Pons (tissue), 1 donor: ENCODE results near the gene CCDC27.

Experiments
- DNase-seq: peaks from one replicate; pipeline ENCODE4 v3.0.0-alpha.2; 2016; ENCODE audit warnings: low spot score

The CCDC27 gene

GRCh38 chr1:3752400-3752945 is at the start of gene CCDC27:
CCDC27 (plus strand) TSS chr1:3752450; CDS start chr1:3752482, 32 bp downstream.
- DNase-seq: no peak

GRCh38 chr1:3702528-3702927 is 49.7 kb upstream of the CCDC27 start:
- no peak for DNase-seq

GRCh38 chr1:3702990-3703728 is 49.1 kb upstream of the CCDC27 start:
- DNase-seq: no peak

GRCh38 chr1:3703786-3704371 is 48.4 kb upstream of the CCDC27 start:
- no peak for DNase-seq

GRCh38 chr1:3705341-3705950 is 46.8 kb upstream of the CCDC27 start:
- DNase-seq: no peak

GRCh38 chr1:3706651-3707297 is 45.5 kb upstream of the CCDC27 start:
- no peak for DNase-seq

- DNase-seq: no peak
These were observed 44.8 kb upstream of the CCDC27 start for GRCh38 chr1:3707298-3707938.

- DNase-seq: no peak
These were observed 44.3 kb upstream of the CCDC27 start for GRCh38 chr1:3707939-3708328.

- DNase-seq: no peak
These were observed 43.5 kb upstream of the CCDC27 start for GRCh38 chr1:3708791-3709190.

- no peak for DNase-seq
These were observed 42.0 kb upstream of the CCDC27 start for GRCh38 chr1:3710251-3710650.

GRCh38 chr1:3711381-3711779 is 40.9 kb upstream of the CCDC27 start:
- no peak for DNase-seq

- DNase-seq: no peak
These were observed 40.3 kb upstream of the CCDC27 start for GRCh38 chr1:3711780-3712451.

- peak; percentile 91 for DNase-seq
These were observed 39.4 kb upstream of the CCDC27 start for GRCh38 chr1:3712573-3713535.

GRCh38 chr1:3713840-3714239 is 38.4 kb upstream of the CCDC27 start:
- DNase-seq: no peak

- peak; percentile 85 for DNase-seq
These were observed 37.9 kb upstream of the CCDC27 start for GRCh38 chr1:3714284-3714741.

GRCh38 chr1:3714814-3715213 is 37.4 kb upstream of the CCDC27 start:
- DNase-seq: no peak

GRCh38 chr1:3716351-3716750 is 35.9 kb upstream of the CCDC27 start:
- DNase-seq: no peak

- DNase-seq: no peak
These were observed 35.1 kb upstream of the CCDC27 start for GRCh38 chr1:3717041-3717714.

GRCh38 chr1:3717715-3718601 is 34.3 kb upstream of the CCDC27 start:
- DNase-seq: no peak
